Myocyte (in vitro differentiated cells): Measurements from ENCODE around the gene STAT4. TPM values are rescaled to one million over a fixed set of nuclear protein-coding genes. Genes with fewer than 3 reads are reported as not detected.
A peak's percentile ranks its signal among the peaks of the same experiment; 100 is the strongest.

Experiments used
- DNase-seq: peaks from one replicate; pipeline ENCODE4 v3.0.0-alpha.2; 2012; ENCODE audit warnings: low read depth
- total RNA-seq: library from RNA; depleted of rRNA; stranded (reverse); fragments of >200 nt; gene quantifications from 2 replicates; pipeline ENCODE4 v1.2.3, GENCODE V29; 2014

Gene STAT4
- total RNA-seq, 1 donor from 2014 or later, result 1.1 TPM

DNA sequence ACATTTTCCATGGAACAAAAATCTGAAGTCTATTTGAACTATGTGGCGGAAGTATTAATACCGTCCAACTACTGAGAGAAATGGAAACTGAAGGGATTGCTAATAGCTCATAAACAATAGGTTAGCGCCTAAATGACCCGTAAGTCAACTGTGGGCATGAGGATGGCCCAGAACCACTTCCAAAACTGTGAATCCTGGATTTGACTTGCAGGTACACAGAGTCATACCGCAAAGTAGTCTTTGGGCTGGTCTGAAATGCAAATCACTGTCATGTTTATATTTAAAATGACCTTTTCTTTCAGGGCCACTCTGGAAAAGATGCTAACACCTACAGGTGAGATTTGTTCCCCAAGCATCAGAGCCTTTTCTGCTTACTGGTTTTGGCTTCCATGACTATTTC lies 50.6 kb downstream of the STAT4 start:
- no peak for DNase-seq

- DNase-seq, result no peak
Measured at GRCh38 chr2:191087311-191087710, 63.5 kb downstream of the STAT4 start.

- no peak for DNase-seq
Measured at GRCh38 chr2:191086706-191087105, 64.1 kb downstream of the STAT4 start.

- no peak for DNase-seq
Measured at GRCh38 chr2:191083540-191083939, 67.3 kb downstream of the STAT4 start.

DNA sequence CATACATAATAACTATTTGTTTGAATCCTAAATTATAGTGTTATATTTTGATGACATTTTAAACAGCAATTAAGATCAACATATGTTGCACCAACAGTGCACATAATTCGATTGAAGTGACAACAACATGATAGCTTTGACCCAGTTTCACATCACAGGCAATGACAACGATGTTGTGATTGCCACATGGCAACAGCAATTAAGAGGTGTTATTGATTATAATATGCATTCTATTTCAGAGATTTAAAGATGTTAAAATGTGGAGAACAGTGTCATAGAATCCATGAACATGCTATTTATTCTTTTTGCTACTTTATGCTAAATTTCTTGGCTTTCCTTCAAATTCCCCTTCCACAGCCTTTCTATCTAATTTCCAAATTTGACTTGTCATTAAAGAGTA lies 68.5 kb downstream of the STAT4 start:
- no peak for DNase-seq

GRCh38 chr2:191081411-191082155 lies 69.2 kb downstream of the STAT4 start:
- no peak for DNase-seq

GRCh38 chr2:191078165-191078867 lies 72.5 kb downstream of the STAT4 start:
- no peak for DNase-seq

DNA sequence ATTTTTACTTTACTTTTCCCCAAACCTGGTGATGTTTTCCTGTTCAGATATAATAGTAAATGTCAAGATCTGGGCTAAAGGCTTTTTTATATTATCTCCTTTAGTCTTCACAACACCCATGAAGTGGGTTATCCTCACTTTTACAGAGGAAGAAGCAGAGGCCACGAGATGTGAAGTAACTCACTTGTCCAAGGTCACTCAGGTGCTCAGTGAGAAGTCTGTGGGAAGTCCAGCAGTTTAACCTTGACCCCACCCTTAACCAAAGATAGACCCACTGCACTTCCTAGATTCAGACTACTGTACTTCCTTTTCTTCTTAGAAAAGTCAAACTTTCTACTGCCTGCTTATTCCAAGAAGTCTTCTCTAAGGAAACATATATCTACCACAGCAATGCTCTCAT lies 80.5 kb downstream of the STAT4 start:
- no peak for DNase-seq

DNA sequence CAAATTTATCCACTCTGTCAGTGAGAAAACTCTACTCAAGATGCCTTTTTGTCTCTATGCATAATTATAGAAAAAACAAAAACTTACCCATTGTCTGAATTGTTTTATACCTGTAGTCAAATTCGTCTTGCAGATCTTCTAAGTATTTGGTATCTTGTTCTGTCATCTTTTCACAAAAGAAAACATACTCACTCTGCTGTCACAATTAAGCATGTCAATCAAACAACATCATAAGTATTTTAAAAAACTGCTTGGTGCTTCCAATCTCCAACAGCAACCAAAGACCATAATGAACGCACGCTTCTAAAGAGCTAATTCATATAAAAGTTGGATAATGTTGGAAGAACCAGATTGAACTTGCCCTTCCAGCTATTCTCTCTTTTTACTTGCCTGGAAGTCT lies 81.2 kb downstream of the STAT4 start:
- no peak for DNase-seq

GRCh38 chr2:191066919-191067233 lies 83.9 kb downstream of the STAT4 start:
- DNase-seq, result no peak

GRCh38 chr2:191066197-191066918 lies 84.4 kb downstream of the STAT4 start:
- no peak for DNase-seq

GRCh38 chr2:191065785-191066184 lies 85.0 kb downstream of the STAT4 start:
- DNase-seq, result no peak

- no peak for DNase-seq
Measured at GRCh38 chr2:191064590-191064989, 86.2 kb downstream of the STAT4 start.

DNA sequence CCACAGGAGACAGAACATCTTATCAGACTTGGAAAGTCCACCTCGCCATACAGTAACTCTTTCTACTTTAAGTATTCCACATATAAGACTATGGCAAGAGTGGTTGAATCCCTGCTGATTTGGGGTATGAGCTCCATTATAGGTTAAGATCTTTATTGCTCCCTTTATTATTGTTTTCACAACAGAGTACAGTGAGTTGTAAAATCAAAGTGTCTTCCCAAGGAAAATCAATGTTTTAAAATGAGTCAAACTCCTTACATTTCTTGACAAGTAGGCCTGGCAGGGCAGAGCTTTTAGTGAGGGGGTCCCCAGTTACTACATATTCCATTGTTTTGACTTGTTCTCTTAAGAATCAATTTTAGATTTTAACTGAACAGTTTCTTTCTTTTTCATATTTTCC lies 87.2 kb downstream of the STAT4 start:
- no peak for DNase-seq

DNA sequence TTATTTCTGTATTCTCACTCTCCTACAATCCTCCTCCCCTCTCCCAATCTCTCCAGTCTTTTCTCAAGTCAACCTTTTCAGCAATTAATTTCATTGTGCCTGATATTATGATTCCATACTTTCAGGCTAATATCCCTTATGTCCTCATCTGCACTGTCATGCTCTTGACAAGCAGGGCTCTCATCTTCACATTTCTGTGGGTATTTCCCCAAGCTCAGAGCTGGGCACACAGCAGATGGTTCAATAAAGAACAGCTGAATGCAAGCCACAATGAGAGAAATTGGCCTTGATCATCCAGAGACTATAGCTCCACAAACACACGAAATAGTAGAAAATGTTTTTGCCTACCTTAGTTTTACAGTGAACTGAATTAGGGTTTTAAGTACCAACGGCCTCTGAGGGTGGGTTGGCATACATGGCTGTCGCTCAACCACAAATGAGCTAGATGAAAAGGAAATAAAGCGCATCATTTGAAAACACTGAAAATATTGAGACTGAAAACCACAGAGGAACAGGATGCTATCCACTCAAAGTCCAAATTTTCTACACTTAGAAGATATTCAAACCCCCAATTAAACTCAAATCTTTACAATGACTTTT lies 89.3 kb downstream of the STAT4 start:
- no peak for DNase-seq

DNA sequence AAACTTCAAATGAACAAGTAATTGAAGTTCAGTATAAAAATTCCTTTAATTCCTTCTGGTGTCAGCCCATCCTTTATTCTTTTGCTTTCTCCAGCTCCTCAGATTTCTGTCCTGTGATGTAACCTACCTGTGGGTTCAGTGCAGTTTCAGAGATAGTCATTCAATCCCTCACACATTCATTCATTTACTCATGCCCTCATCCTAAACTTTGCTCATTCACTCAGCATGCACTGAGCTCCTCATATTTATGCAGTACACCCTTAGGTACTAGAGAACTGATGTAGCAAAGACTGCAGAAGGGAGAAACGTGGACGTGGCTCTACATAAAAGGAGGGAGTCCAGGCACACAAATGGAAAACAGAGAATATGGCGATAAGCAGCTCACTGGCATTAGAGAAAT lies 91.5 kb downstream of the STAT4 start:
- DNase-seq, result no peak

DNA sequence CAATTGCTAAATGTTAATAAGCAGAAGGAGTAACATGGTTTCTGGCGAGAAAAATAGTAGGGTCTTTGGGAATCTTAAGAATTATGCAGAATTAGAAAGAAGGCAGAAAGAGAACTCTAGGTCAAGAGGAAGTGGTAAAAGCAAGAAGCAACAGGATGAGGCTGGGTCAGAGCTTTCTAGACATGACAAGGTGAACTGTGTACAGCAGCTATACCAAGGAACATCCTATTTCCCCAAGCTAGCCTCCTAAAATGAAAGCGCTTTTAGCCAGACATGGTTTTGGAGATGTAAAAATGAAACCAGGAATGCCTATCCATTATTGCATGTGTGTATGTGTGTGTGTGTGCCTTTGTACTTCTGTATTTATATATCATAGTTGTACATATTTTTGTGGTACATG lies 94.6 kb downstream of the STAT4 start:
- DNase-seq, result no peak

GRCh38 chr2:191053256-191053655 lies 97.5 kb downstream of the STAT4 start:
- DNase-seq, result no peak

- DNase-seq, result peak; percentile 69
Measured at GRCh38 chr2:191051825-191052778, 98.7 kb downstream of the STAT4 start.

DNA sequence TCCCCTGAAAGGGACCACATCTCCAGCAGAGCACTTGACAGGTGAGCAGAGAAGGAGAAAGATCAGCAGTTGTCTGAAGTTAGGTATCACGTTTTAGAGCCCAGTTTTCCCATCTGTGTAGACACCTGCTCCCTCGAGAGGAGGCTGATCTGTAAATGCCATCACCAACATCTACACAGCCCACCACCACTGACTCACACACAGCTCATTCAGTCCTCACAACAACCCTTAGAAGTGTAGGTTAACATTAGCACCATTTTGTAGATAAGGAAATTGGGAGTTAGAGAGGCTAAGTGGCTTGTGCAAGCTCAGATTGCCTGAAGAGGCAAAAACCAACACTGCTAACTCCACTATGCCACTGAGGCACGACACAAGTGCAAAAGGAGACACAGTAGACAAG lies 99.6 kb downstream of the STAT4 start:
- no peak for DNase-seq

DNA sequence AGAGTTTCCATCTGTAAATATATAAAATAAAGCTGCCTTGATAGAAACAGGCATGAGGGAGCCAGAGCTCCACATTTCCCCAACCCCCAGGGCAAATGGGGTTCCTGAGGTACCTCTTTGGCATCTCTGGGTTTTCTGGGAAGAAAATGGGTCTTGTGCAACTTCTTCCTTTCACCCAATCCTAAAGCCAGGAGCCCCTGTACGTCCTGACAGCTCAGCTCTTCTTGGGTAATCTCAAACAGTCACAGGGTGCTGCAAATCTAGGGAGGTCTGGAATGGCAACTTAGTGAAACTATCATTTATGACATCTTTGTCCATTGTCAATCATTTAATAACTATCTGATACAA lies 100.2 kb downstream of the STAT4 start:
- DNase-seq, result peak; percentile 46
